Neuronal stem cell (in vitro differentiated cells): ENCODE results near the gene GRIK4.
A peak's percentile ranks its signal among the peaks of the same experiment; 100 is the strongest.

ENCODE experiments used
- DNase-seq: peaks from one replicate; pipeline ENCODE4 v3.0.0-alpha.2; 2013; ENCODE audit warnings: low spot score
- H2AFZ ChIP-seq: one replicate; pipeline ENCODE4 v1.6.1; 2013; ENCODE audit warnings: mild to moderate bottlenecking, low read length, inconsistent platforms
- H2AK5ac ChIP-seq: 2 replicates; pipeline ENCODE4 v1.6.1; 2013; ENCODE audit warnings: low read depth, mild to moderate bottlenecking, inconsistent platforms, low read length, moderate library complexity, mixed read lengths
- H2BK120ac ChIP-seq: 2 replicates; pipeline ENCODE4 v1.6.1; 2013; ENCODE audit warnings: low read depth, mild to moderate bottlenecking, inconsistent platforms, low read length, moderate library complexity, mixed read lengths
- H2BK12ac ChIP-seq: one replicate; pipeline ENCODE4 v1.6.1; 2013; ENCODE audit warnings: low read length, inconsistent platforms
- H2BK15ac ChIP-seq: 2 replicates; pipeline ENCODE4 v1.6.1; 2013; ENCODE audit warnings: mild to moderate bottlenecking, low read length, inconsistent platforms, mixed read lengths
- H2BK5ac ChIP-seq: one replicate; pipeline ENCODE4 v1.6.1; 2013; ENCODE audit warnings: inconsistent platforms, mild to moderate bottlenecking, low read length, moderate library complexity
- H3K14ac ChIP-seq: one replicate; pipeline ENCODE4 v1.6.1; 2013; ENCODE audit warnings: low read length, inconsistent platforms
- H3K18ac ChIP-seq: 2 replicates; pipeline ENCODE4 v1.6.1; 2013; ENCODE audit warnings: low read length, inconsistent platforms
- H3K23ac ChIP-seq: 2 replicates; pipeline ENCODE4 v1.6.1; 2013; ENCODE audit warnings: low read depth, mild to moderate bottlenecking, mixed read lengths, low read length, inconsistent platforms; ENCODE audit not compliant: poor library complexity
- H3K27ac ChIP-seq: replicated peaks from 3 replicates; pipeline ENCODE4 v1.5.1; 2013; ENCODE audit warnings: low read length, inconsistent platforms
- H3K27me3 ChIP-seq, 3 experiments: 2 replicates each; pipeline ENCODE4 v1.6.1; 2013; ENCODE audit warnings: low read length in 3 of 3, mild to moderate bottlenecking in 2 of 3, inconsistent platforms in 1 of 3, low read depth in 1 of 3, mixed read lengths in 1 of 3, moderate library complexity in 1 of 3; ENCODE audit not compliant: control insufficient read depth in 3 of 3, insufficient read depth in 3 of 3
- H3K36me3 ChIP-seq, 2 donors: replicated peaks in 1 of 2; 2 replicates each; pipeline ENCODE4 v1.6.1; 2013; ENCODE audit warnings: low read length in 2 of 2; ENCODE audit not compliant: control insufficient read depth in 2 of 2, insufficient read depth in 2 of 2
- H3K4ac ChIP-seq: 2 replicates; pipeline ENCODE4 v1.6.1; 2013; ENCODE audit warnings: inconsistent platforms, mild to moderate bottlenecking, low read length, moderate library complexity
- H3K4me1 ChIP-seq, 2 donors: 1 replicate in 1 of 2; 2 replicates in 1 of 2; pipeline ENCODE4 v1.6.1; 2013; ENCODE audit warnings: low read length in 2 of 2, low read depth in 1 of 2; ENCODE audit not compliant: control insufficient read depth in 2 of 2, insufficient read depth in 1 of 2
- H3K4me2 ChIP-seq: one replicate; pipeline ENCODE4 v1.6.1; 2013; ENCODE audit warnings: mild to moderate bottlenecking, low read length, inconsistent platforms; ENCODE audit not compliant: insufficient read depth, poor library complexity, severe bottlenecking
- H3K4me3 ChIP-seq, 2 donors: 2 replicates each; pipeline ENCODE4 v1.5.1; 2013; ENCODE audit warnings: low read length in 2 of 2, mild to moderate bottlenecking in 2 of 2, inconsistent platforms in 1 of 2, moderate library complexity in 1 of 2
- H3K79me1 ChIP-seq: one replicate; pipeline ENCODE4 v1.6.1; 2013; ENCODE audit warnings: low read depth, mild to moderate bottlenecking, inconsistent platforms, low read length, moderate library complexity
- H3K9ac ChIP-seq: one replicate; pipeline ENCODE4 v1.6.1; 2013; ENCODE audit warnings: mild to moderate bottlenecking, low read depth, low read length, inconsistent platforms; ENCODE audit not compliant: poor library complexity
- H3K9me3 ChIP-seq, 2 donors: replicated peaks in 1 of 2; 2 replicates each; pipeline versions ENCODE3 to v1.6.1; 2013; ENCODE audit warnings: low read length in 2 of 2, mild to moderate bottlenecking in 2 of 2, inconsistent platforms in 1 of 2, low read depth in 1 of 2, mixed read lengths in 1 of 2, moderate library complexity in 1 of 2; ENCODE audit not compliant: control insufficient read depth in 2 of 2, insufficient read depth in 1 of 2
- H4K8ac ChIP-seq: one replicate; pipeline ENCODE4 v1.6.1; 2013; ENCODE audit warnings: low read depth, mild to moderate bottlenecking, inconsistent platforms, low read length, moderate library complexity
- H4K91ac ChIP-seq: one replicate; pipeline ENCODE4 v1.6.1; 2013; ENCODE audit warnings: low read length, low read depth, mild to moderate bottlenecking, inconsistent platforms; ENCODE audit not compliant: poor library complexity
- WGBS, 2 donors: extraction: QIAGEN DNeasy Blood & Tissue Kit; methylation state at CpG; one replicate each; pipeline ENCODE4 v1.1.7; 2013; ENCODE audit warnings: missing lambda C conversion rate in 2 of 2, mixed read lengths in 1 of 2; ENCODE audit not compliant: insufficient read length in 2 of 2, insufficient replicate concordance in 1 of 2; ENCODE audit errors: extremely low coverage in 2 of 2; 5-methylcytosine and 5-hydroxymethylcytosine counted together

The GRIK4 gene

DNA sequence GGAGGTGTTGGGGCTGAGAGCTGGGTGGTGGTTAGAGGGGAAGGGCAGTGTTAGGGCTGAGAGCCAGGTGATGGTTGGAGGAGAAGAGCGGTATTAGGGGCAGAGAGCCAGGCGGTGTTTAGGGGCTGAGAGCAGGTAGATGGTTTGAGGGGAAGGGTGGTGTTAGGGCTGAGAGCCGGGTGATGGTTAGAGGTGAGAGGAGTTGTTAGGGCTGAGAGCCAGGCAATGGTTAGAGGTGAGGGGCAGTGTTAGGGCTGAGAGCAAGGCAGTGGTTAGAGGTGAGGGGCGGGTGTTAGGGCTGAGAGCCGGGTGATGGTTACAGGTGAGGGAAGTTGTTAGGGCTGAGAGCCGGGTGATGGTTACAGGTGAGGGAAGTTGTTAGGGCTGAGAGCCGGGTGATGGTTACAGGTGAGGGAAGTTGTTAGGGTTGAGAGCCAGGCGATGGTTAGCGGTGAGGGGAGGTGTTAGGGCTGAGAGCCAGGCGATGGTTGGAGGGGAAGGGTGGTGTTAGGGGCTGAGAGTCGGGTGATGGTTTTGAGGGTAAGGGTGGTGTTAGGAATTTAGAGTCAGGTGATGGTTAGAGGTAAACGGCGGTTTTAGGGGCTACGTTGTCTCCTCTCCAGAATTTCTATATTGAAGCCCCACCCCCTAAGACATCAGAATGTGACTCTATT is 282.4 kb downstream of the GRIK4 start:
- Histone ChIP-seq H4K8ac (no peak overlapping the region), H2BK120ac (no peak overlapping the region), H3K4ac (no peak overlapping the region), H2BK15ac (no peak overlapping the region), H3K14ac (no peak overlapping the region), H3K9ac (no peak overlapping the region), H2BK5ac (no peak overlapping the region), H3K18ac (no peak overlapping the region), H3K36me3 (no peaks in the 10 kb centered on the region), H3K4me2 (no peak overlapping the region), H2BK12ac (no peak overlapping the region), H2AFZ (no peak overlapping the region), H3K79me1 (no peaks in the 10 kb centered on the region), H4K91ac (no peak overlapping the region), H3K9me3 (peaks cover 0 to 3% of the 10 kb centered on the region in 2 donors), H3K4me1 (no peaks in the 10 kb centered on the region), H3K27me3 (peaks cover 0 to 15% (median 0%) of the 10 kb centered on the region in 3 experiments), H2AK5ac (no peak overlapping the region), H3K4me3 (no peak overlapping the region), H3K27ac (no peak overlapping the region), H3K23ac (no peak overlapping the region)
- DNase-seq: no peak
- WGBS, 2 donors: 100% methylated on average over 1 to 5 of the region's 14 CpGs

DNA sequence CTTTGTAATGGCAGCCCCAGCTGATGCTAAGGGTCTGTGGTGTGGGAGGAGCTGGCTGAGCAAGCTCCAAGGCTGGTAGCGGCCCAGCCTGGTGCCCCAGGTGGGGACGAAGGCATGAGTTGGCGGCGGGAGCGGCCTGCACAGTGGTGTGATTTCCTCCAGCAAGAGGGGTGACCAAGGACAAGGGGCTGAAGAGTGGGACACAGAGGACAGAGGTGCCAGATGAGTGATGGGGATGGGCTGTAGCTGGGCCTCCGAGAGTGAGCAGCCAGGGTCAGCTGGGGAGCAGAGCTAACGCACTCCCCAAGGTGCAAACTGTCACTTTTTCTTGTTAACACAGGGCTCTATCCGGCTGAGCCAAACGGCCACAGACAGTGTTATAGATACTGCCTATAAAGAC is 283.2 kb downstream of the GRIK4 start:
- no peak overlapping the region for H2BK12ac ChIP-seq
- H3K9me3 ChIP-seq: peaks cover 0 to 3% of the 10 kb centered on the region in 2 donors
- no peak overlapping the region for H2BK120ac ChIP-seq
- H3K14ac ChIP-seq: no peak overlapping the region
- H3K27ac ChIP-seq: no peak overlapping the region
- no peak overlapping the region for H3K4ac ChIP-seq
- H3K4me2 ChIP-seq: no peak overlapping the region
- no peak overlapping the region for H2BK15ac ChIP-seq
- peaks cover 0 to 15% (median 0%) of the 10 kb centered on the region in 3 experiments for H3K27me3 ChIP-seq
- H3K18ac ChIP-seq: peak overlapping the region; percentile 50
- H3K4me1 ChIP-seq: no peaks in the 10 kb centered on the region
- no peak overlapping the region for H4K8ac ChIP-seq
- DNase-seq: no peak
- H2AK5ac ChIP-seq: no peak overlapping the region
- H2AFZ ChIP-seq: no peak overlapping the region
- H3K4me3 ChIP-seq: no peak overlapping the region
- no peak overlapping the region for H3K9ac ChIP-seq
- H3K79me1 ChIP-seq: no peaks in the 10 kb centered on the region
- peak overlapping the region; percentile 20 for H2BK5ac ChIP-seq
- H4K91ac ChIP-seq: no peak overlapping the region
- WGBS, 2 donors: no CpG with 5 or more reads among the region's 9 CpGs
- H3K36me3 ChIP-seq: no peaks in the 10 kb centered on the region
- H3K23ac ChIP-seq: no peak overlapping the region

DNA sequence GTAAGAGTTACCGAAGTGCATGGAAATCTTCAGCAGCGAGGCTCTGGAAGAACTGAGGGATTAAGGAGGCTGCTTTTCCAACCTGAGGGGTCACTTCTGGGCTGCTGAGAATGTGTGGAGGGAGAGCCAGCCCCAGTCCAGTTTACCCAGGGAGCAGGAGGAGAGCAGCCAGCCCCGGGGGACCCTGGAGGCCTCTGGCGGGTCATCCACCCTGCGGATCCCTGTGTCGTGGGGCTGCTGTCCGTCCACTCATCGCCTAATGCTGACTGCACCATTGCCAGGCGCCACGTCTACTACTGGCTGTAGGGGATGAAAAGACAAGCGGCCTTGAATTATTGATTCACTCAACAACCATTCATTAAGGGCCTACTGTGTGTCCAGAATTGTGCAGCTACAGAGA is 283.6 kb downstream of the GRIK4 start:
- peak overlapping the region; percentile 75 for H3K18ac ChIP-seq
- no peak overlapping the region for H3K9ac ChIP-seq
- H3K27ac ChIP-seq: no peak overlapping the region
- H3K27me3 ChIP-seq: peaks cover 0 to 13% (median 0%) of the 10 kb centered on the region in 3 experiments
- H3K36me3 ChIP-seq: no peaks in the 10 kb centered on the region
- no peaks in the 10 kb centered on the region for H3K4me1 ChIP-seq
- no peak overlapping the region for H2BK12ac ChIP-seq
- no peak overlapping the region for H2BK120ac ChIP-seq
- no peak overlapping the region for H3K23ac ChIP-seq
- H3K14ac ChIP-seq: no peak overlapping the region
- H2AK5ac ChIP-seq: no peak overlapping the region
- peaks cover 0 to 3% of the 10 kb centered on the region in 2 donors for H3K9me3 ChIP-seq
- peak overlapping the region; percentile 20 for H2BK5ac ChIP-seq
- WGBS, 2 donors: no CpG with 5 or more reads among the region's 11 CpGs
- H3K4ac ChIP-seq: no peak overlapping the region
- no peak overlapping the region for H3K4me3 ChIP-seq
- H2AFZ ChIP-seq: no peak overlapping the region
- no peak overlapping the region for H3K4me2 ChIP-seq
- H3K79me1 ChIP-seq: no peaks in the 10 kb centered on the region
- no peak overlapping the region for H4K8ac ChIP-seq
- peak overlapping the region; percentile 43 for H2BK15ac ChIP-seq
- no peak overlapping the region for H4K91ac ChIP-seq
- DNase-seq: no peak

DNA sequence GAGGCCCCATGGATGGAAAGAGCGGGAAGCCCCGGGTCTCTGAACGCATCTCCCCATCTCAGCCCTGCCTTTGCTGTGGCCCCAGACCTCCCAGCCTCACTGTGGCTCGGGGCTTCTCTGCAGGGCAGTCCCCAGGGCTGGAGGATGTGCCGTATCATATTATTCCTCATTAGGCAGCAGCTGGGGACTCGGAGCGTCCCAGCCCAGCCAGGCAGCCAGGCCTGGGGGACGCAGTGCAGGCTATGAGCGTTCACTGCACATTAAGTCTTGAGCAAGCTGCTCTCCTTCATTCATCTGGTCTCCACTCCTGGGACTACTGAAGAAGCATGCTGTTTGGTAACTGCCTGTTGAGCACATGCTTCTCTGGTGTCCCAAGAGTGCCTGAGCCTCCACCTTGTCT is 285.6 kb downstream of the GRIK4 start:
- Histone ChIP-seq H3K27ac (no peak overlapping the region), H2BK5ac (no peak overlapping the region), H2BK12ac (no peak overlapping the region), H3K4ac (no peak overlapping the region), H2AFZ (no peak overlapping the region), H3K36me3 (no peaks in the 10 kb centered on the region), H3K23ac (no peak overlapping the region), H3K18ac (no peak overlapping the region), H4K8ac (peak overlapping the region; percentile 68), H3K4me1 (no peaks in the 10 kb centered on the region), H3K4me2 (no peak overlapping the region), H2BK15ac (no peak overlapping the region), H2AK5ac (no peak overlapping the region), H3K79me1 (no peaks in the 10 kb centered on the region), H4K91ac (no peak overlapping the region), H3K9ac (peak overlapping the region; percentile 57), H3K14ac (no peak overlapping the region), H2BK120ac (no peak overlapping the region), H3K4me3 (no peak overlapping the region), H3K27me3 (peaks cover 0 to 7% (median 0%) of the 10 kb centered on the region in 3 experiments), H3K9me3 (no peaks in the 10 kb centered on the region)
- no peak for DNase-seq
- WGBS, 2 donors: no CpG with 5 or more reads among the region's 9 CpGs
